GM23248 (cell line): ENCODE measurements around the gene ZG16B. TPM values are rescaled to one million over a fixed set of nuclear protein-coding genes. Genes with fewer than 3 reads are reported as not detected.

Experiments used
- DNase-seq: peaks from one replicate; pipeline ENCODE4 v3.0.0-alpha.2; 2015
- H2AFZ ChIP-seq: fragments of 200-600 bp; sonication (generic); 2 replicates; pipeline ENCODE4 v1.6.1; 2016; ENCODE audit warnings: antibody characterized with exemption
- H3F3A ChIP-seq: fragments of 200-600 bp; sonication (generic); 2 replicates; pipeline ENCODE4 v1.6.1; 2016; ENCODE audit warnings: mild to moderate bottlenecking, antibody characterized with exemption, mixed run types; ENCODE audit not compliant: insufficient read depth
- H3K27ac ChIP-seq: fragments of 200-600 bp; sonication (generic); 2 replicates; pipeline ENCODE4 v1.5.1; 2016; ENCODE audit warnings: mild to moderate bottlenecking
- H3K27me3 ChIP-seq: fragments of 200-600 bp; sonication (generic); replicated peaks from 2 replicates; pipeline ENCODE4 v1.6.1; 2016; ENCODE audit warnings: mild to moderate bottlenecking; ENCODE audit not compliant: insufficient read depth
- H3K36me3 ChIP-seq: fragments of 200-600 bp; sonication (generic); 2 replicates; pipeline ENCODE4 v1.6.1; 2016; ENCODE audit warnings: low read depth, mild to moderate bottlenecking
- H3K4me1 ChIP-seq: fragments of 200-600 bp; sonication (generic); 2 replicates; pipeline ENCODE4 v1.6.1; 2016; ENCODE audit warnings: mild to moderate bottlenecking; ENCODE audit not compliant: insufficient read depth
- H3K4me2 ChIP-seq: fragments of 200-600 bp; sonication (generic); one replicate; pipeline ENCODE4 v1.6.1; 2016; ENCODE audit warnings: mild to moderate bottlenecking; ENCODE audit not compliant: unreplicated experiment
- H3K4me3 ChIP-seq: fragments of 200-600 bp; sonication (generic); 2 replicates; pipeline ENCODE4 v1.5.1; 2016; ENCODE audit warnings: mild to moderate bottlenecking
- H3K79me2 ChIP-seq: fragments of 200-600 bp; sonication (generic); 2 replicates; pipeline ENCODE4 v1.6.1; 2016; ENCODE audit warnings: mild to moderate bottlenecking; ENCODE audit not compliant: insufficient read depth
- H3K9ac ChIP-seq: fragments of 200-600 bp; sonication (generic); 2 replicates; pipeline ENCODE4 v1.6.1; 2016; ENCODE audit warnings: mild to moderate bottlenecking
- H3K9me2 ChIP-seq: fragments of 200-600 bp; sonication (generic); 2 replicates; pipeline ENCODE4 v1.6.1; 2016; ENCODE audit warnings: mixed run types, mild to moderate bottlenecking, moderate library complexity; ENCODE audit not compliant: insufficient read depth
- H3K9me3 ChIP-seq: fragments of 200-600 bp; sonication (generic); one replicate; pipeline ENCODE4 v1.6.1; 2017; ENCODE audit warnings: low read depth
- H4K20me1 ChIP-seq: fragments of 200-600 bp; sonication (generic); 2 replicates; pipeline ENCODE4 v1.6.0; 2016; ENCODE audit not compliant: insufficient read depth
- EZH2 ChIP-seq: fragments of 200-600 bp; sonication (generic); IDR thresholded peaks from 2 replicates; pipeline ENCODE4 v1.6.1; 2018; ENCODE audit warnings: antibody characterized with exemption, mild to moderate bottlenecking; ENCODE audit not compliant: insufficient read depth, poor library complexity, severe bottlenecking
- EZH2phosphoT487 ChIP-seq: fragments of 200-600 bp; sonication (generic); IDR thresholded peaks from 2 replicates; pipeline ENCODE4 v1.6.1; 2018; ENCODE audit warnings: antibody characterized with exemption, moderate library complexity, mild to moderate bottlenecking, low read depth; ENCODE audit not compliant: insufficient read depth
- WGBS, 2 experiments: methylation state at CpG; one replicate each; pipeline ENCODE4 v1.1.6; 2015 to 2017; ENCODE audit warnings: low lambda C conversion rate in 2 of 2, low coverage in 1 of 2; ENCODE audit errors: missing lambda C conversion rate in 2 of 2; 5-methylcytosine and 5-hydroxymethylcytosine counted together
- in situ Hi-C: fragments of 300-500 bp; cut with MboI; formaldehyde crosslinking; loops from 2 replicates; pipeline ENCODE4 v1.15.0; 2020
- polyA plus RNA-seq: library from polyadenylated mRNA; unstranded; fragments of >200 nt; fragmentation: Nextera tagmentation; extraction: Ambion mirVana; gene quantifications from 2 replicates; pipeline ENCODE4 v1.2.1, GENCODE V29; 2016
- small RNA-seq: library from RNA; depleted of rRNA; stranded (forward); fragments of <200 nt; gene quantifications from one replicate; pipeline ENCODE3, GENCODE V24; 2014; ENCODE audit warnings: low read depth, low replicate concordance
- total RNA-seq: library from RNA; depleted of rRNA; stranded (reverse); fragments of >200 nt; shearing (Covaris generic); gene quantifications from 2 replicates; pipeline ENCODE4 v1.2.3, GENCODE V29; 2014; rRNA removed

ZG16B gene
- total and polyA plus RNA-seq, 2 experiments from 2014 or later, result not detected

DNA sequence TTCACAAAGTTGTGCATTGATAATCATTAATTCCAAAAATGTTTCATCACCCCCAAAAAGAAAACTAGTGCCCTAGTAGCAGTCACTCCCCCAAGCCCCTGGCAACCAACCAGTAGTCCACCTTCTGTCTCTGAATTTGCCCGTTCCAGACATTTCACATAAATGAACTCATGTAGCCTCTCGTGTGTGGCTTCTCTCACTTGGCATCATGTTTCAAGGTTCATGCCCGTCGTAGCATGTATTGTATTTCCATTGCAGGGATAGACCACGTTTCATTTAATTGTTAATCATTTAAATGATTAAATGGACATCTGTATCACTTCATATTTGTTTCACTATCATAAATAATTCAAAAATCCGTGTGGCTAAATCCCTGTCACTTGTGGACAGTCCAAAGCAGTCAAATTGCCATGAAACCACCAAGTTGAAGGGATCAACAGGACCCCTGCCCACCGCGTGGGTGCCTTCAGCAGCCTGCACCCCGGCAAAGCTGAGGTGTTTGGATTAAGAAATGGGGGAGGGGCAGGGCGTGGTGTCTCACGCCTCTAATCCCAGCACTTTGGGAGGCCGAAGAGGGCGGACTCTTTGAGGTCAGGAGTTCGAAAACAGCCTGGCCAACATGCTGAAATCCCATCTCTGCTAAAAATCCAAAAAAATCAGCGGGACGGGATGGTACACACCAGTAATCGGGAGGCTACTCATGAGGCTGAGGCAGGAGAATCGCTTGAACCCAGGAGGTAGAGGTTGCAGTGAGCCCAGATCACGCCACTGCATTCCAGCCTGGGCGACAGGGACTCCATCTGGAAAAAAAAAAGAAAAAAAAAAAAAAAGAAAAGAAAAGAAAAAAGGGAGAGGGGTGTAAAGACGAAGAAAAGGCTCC is 44.2 kb downstream of the ZG16B start:
- Histone ChIP-seq H3K9ac (no peak overlapping the region), H2AFZ (peak overlapping the region; percentile 66), H4K20me1 (no peaks in the 10 kb centered on the region), H3F3A (no peaks in the 10 kb centered on the region), H3K9me2 (no peaks in the 10 kb centered on the region), H3K27me3 (no peaks in the 10 kb centered on the region), H3K4me2 (no peak overlapping the region), H3K27ac (no peak overlapping the region), H3K4me1 (no peaks in the 10 kb centered on the region), H3K4me3 (no peak overlapping the region), H3K36me3 (no peaks in the 10 kb centered on the region), H3K79me2 (no peaks in the 10 kb centered on the region), H3K9me3 (no peaks in the 10 kb centered on the region)
- no peak for DNase-seq
- 55 to 56% methylated on average over 19 to 21 of the region's 21 CpGs for WGBS, 2 experiments
- TF ChIP-seq EZH2 (no peak), EZH2phosphoT487 (no peak)
- in situ Hi-C loops, result no loop called here

DNA sequence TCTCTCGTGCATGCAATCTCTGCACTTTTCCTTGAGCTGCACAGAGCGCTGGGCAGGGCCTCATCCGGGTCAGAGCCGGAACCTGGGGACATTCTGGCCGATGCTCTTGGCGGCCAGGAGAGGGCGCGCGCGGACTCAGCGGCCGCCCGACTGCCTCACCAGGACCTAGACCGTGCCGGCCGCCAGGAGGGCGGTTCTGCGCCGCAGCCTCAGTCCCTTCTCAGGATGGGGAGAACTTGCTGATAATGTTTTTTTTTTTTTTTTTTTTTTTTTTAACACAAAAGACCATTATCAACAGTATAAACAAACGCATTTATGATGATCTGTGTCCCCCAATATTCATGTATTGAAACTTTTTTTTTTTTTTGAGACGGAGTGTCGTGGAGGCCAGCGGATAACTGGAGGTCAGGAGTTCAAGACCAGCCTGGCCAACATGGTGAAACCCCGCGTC is 44.8 kb downstream of the ZG16B start:
- H3K27ac ChIP-seq, result no peak overlapping the region
- no peaks in the 10 kb centered on the region for H3K36me3 ChIP-seq
- no peak overlapping the region for H3K9ac ChIP-seq
- TF ChIP-seq EZH2phosphoT487 (no peak), EZH2 (no peak)
- H3K4me2 ChIP-seq, result no peak overlapping the region
- no peaks in the 10 kb centered on the region for H3K27me3 ChIP-seq
- H4K20me1 ChIP-seq, result no peaks in the 10 kb centered on the region
- 12 to 13% methylated on average over 25 of the region's 25 CpGs for whole genome bisulfite sequencing, 2 experiments
- H2AFZ ChIP-seq, result peak overlapping the region; percentile 66
- H3F3A ChIP-seq, result no peaks in the 10 kb centered on the region
- peak; percentile 86 for DNase-seq
- H3K9me3 ChIP-seq, result no peaks in the 10 kb centered on the region
- H3K4me1 ChIP-seq, result no peaks in the 10 kb centered on the region
- H3K79me2 ChIP-seq, result no peaks in the 10 kb centered on the region
- in situ Hi-C loops, result no loop called here
- H3K4me3 ChIP-seq, result no peak overlapping the region
- no peaks in the 10 kb centered on the region for H3K9me2 ChIP-seq

DNA sequence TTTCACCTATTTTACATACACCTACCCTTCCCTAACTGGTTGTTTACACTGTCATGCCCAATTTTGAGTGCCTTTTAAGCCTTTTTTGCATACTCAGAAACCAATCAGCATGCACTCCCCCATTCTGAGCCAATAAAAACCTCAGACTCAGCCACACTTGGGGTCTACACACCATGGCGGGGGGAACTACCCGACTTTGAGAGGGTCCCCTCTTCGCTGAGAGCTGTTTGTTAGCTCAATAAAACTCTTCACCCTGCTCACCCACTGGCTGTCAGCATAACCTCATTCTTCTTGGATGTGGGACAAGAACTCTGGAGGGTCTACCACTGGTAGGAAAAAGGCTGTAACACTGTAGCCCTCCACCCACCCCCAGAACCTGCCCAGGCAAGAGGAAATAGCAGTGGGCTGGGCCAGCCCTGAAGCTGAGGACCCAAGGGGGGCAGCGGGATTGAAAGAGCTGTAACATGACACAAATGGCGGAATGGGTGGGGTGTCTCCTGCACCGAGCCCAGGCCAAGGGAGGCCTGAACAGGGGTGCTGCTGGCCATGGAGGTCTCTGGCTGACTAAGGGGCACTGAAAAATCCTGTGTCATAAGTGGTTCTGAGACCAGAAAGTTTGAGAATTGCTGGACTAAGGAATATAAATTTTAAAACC is 49.9 kb downstream of the ZG16B start:
- Histone ChIP-seq H3K4me2 (no peak overlapping the region), H2AFZ (no peak overlapping the region), H3K4me1 (peaks cover 5% of the 10 kb centered on the region; the same call in 1 of the 2 replicates), H3F3A (no peaks in the 10 kb centered on the region), H3K9ac (no peak overlapping the region), H3K9me2 (no peaks in the 10 kb centered on the region), H3K27me3 (no peaks in the 10 kb centered on the region), H3K36me3 (no peaks in the 10 kb centered on the region), H3K79me2 (peaks cover 18% of the 10 kb centered on the region), H3K4me3 (no peak overlapping the region), H3K9me3 (no peaks in the 10 kb centered on the region), H3K27ac (no peak overlapping the region), H4K20me1 (no peaks in the 10 kb centered on the region)
- 68 to 69% methylated on average over 6 of the region's 6 CpGs for WGBS, 2 experiments
- no peak for TF ChIP-seq EZH2
- no peak for TF ChIP-seq EZH2phosphoT487
- no peak for DNase-seq
- in situ Hi-C loops, result no loop called here

Small RNA genes within 50 kb of the gene (small RNA-seq; reads per million reads assigned to genes)
- not detected for gene SNORA3C

Other genes starting within 250 kb of the ZG16B start
- gene KCTD5, start 147.8 kb upstream of the ZG16B start, total RNA-seq, result 28.1 and 38.3 TPM in 2 replicates
- 33.2 and 33.6 TPM in 2 replicates for gene KCTD5, start 147.8 kb upstream of the ZG16B start, polyA plus RNA-seq
- gene PRSS27, start 110.1 kb upstream of the ZG16B start, total RNA-seq, result 0.76 TPM in 1 of 2 replicates, not detected in the other
- 0.68 and 0.80 TPM in 2 replicates for gene PRSS27, start 110.1 kb upstream of the ZG16B start, polyA plus RNA-seq
- 42.6 and 53.6 TPM in 2 replicates for gene SRRM2, start 77.7 kb upstream of the ZG16B start, total RNA-seq
- 173 and 202 TPM in 2 replicates for gene SRRM2, start 77.7 kb upstream of the ZG16B start, polyA plus RNA-seq
- gene ELOB, start 53.0 kb upstream of the ZG16B start, total RNA-seq, result 320 and 713 TPM in 2 replicates
- 565 and 586 TPM in 2 replicates for gene ELOB, start 53.0 kb upstream of the ZG16B start, polyA plus RNA-seq
- gene PRSS33, start 42.7 kb upstream of the ZG16B start, total RNA-seq, result not detected in 2 replicates
- gene PRSS33, start 42.7 kb upstream of the ZG16B start, polyA plus RNA-seq, result not detected in 2 replicates
- gene PRSS41, start 31.8 kb upstream of the ZG16B start, total RNA-seq, result not detected in 2 replicates
- gene PRSS41, start 31.8 kb upstream of the ZG16B start, polyA plus RNA-seq, result not detected in 2 replicates
- gene PRSS21, start 13.1 kb upstream of the ZG16B start, total RNA-seq, result not detected in 2 replicates
- gene PRSS21, start 13.1 kb upstream of the ZG16B start, polyA plus RNA-seq, result not detected in 2 replicates
- not detected in 2 replicates for gene PRSS22, start 27.9 kb downstream of the ZG16B start, total RNA-seq
- gene PRSS22, start 27.9 kb downstream of the ZG16B start, polyA plus RNA-seq, result not detected in 2 replicates
- 60.3 and 112 TPM in 2 replicates for gene FLYWCH2, start 52.9 kb downstream of the ZG16B start, total RNA-seq
- 48.6 and 53.6 TPM in 2 replicates for gene FLYWCH2, start 52.9 kb downstream of the ZG16B start, polyA plus RNA-seq
- gene FLYWCH1, start 81.6 kb downstream of the ZG16B start, total RNA-seq, result 43.3 and 44.7 TPM in 2 replicates
- gene FLYWCH1, start 81.6 kb downstream of the ZG16B start, polyA plus RNA-seq, result 16.0 and 18.7 TPM in 2 replicates
- gene KREMEN2, start 134.0 kb downstream of the ZG16B start, total RNA-seq, result not detected in 2 replicates
- gene KREMEN2, start 134.0 kb downstream of the ZG16B start, polyA plus RNA-seq, result not detected in 2 replicates
- gene PAQR4, start 139.0 kb downstream of the ZG16B start, total RNA-seq, result 7.7 and 11.3 TPM in 2 replicates
- 5.1 and 5.6 TPM in 2 replicates for gene PAQR4, start 139.0 kb downstream of the ZG16B start, polyA plus RNA-seq
- 11.0 and 15.6 TPM in 2 replicates for gene PKMYT1, start 150.1 kb downstream of the ZG16B start, total RNA-seq
- gene PKMYT1, start 150.1 kb downstream of the ZG16B start, polyA plus RNA-seq, result 21.1 TPM in 2 replicates
- not detected in 2 replicates for gene CLDN9, start 182.6 kb downstream of the ZG16B start, total RNA-seq
- 0.09 TPM in 1 of 2 replicates, not detected in the other for gene CLDN9, start 182.6 kb downstream of the ZG16B start, polyA plus RNA-seq
- gene CLDN6, start 187.9 kb downstream of the ZG16B start, total RNA-seq, result not detected in 2 replicates
- 0.32 and 0.33 TPM in 2 replicates for gene CLDN6, start 187.9 kb downstream of the ZG16B start, polyA plus RNA-seq
- gene TNFRSF12A, start 190.1 kb downstream of the ZG16B start, total RNA-seq, result 700 and 735 TPM in 2 replicates
- gene TNFRSF12A, start 190.1 kb downstream of the ZG16B start, polyA plus RNA-seq, result 864 and 895 TPM in 2 replicates
- 5.8 and 7.2 TPM in 2 replicates for gene HCFC1R1, start 193.6 kb downstream of the ZG16B start, total RNA-seq
- gene HCFC1R1, start 193.6 kb downstream of the ZG16B start, polyA plus RNA-seq, result 53.2 and 60.4 TPM in 2 replicates
- 12.3 and 17.7 TPM in 2 replicates for gene THOC6, start 193.7 kb downstream of the ZG16B start, total RNA-seq
- gene THOC6, start 193.7 kb downstream of the ZG16B start, polyA plus RNA-seq, result 18.1 and 22.4 TPM in 2 replicates
- 0.11 TPM in 1 of 2 replicates, not detected in the other for gene BICDL2, start 206.6 kb downstream of the ZG16B start, total RNA-seq
- 0.30 and 0.63 TPM in 2 replicates for gene BICDL2, start 206.6 kb downstream of the ZG16B start, polyA plus RNA-seq
- gene MMP25, start 216.3 kb downstream of the ZG16B start, total RNA-seq, result not detected in 2 replicates
- gene MMP25, start 216.3 kb downstream of the ZG16B start, polyA plus RNA-seq, result 0.16 and 0.23 TPM in 2 replicates
- gene IL32, start 235.3 kb downstream of the ZG16B start, total RNA-seq, result 0.76 TPM in 1 of 2 replicates, not detected in the other
- gene IL32, start 235.3 kb downstream of the ZG16B start, polyA plus RNA-seq, result 0.56 and 1.0 TPM in 2 replicates